HG03108 (cell line): ENCODE data around the gene EPHX1.
"Not testable (repeated sequence)": the region's sequence is repeated elsewhere in the genome, so short reads cannot be mapped to it uniquely, and the experiment has no call there.

Experiments used
- ATAC-seq: cut with Tn5 transposase; IDR thresholded peaks from one replicate; pipeline ENCODE4 v1.9.1; 2021; ENCODE audit warnings: moderate library complexity; ENCODE audit not compliant: unreplicated experiment

EPHX1 gene

GRCh38 chr1:225815526-225816178 is 5.7 kb downstream of the EPHX1 start:
- no peak for ATAC-seq

- no peak for ATAC-seq
Observed at GRCh38 chr1:225816643-225817538, 7.0 kb downstream of the EPHX1 start.

- no peak for ATAC-seq
Observed at GRCh38 chr1:225817611-225818061, 7.7 kb downstream of the EPHX1 start.

- no peak for ATAC-seq
Observed at GRCh38 chr1:225818229-225818628, 8.3 kb downstream of the EPHX1 start.

GRCh38 chr1:225819346-225820192 is 9.6 kb downstream of the EPHX1 start:
- no peak for ATAC-seq

- no peak for ATAC-seq
Observed at GRCh38 chr1:225820522-225821120, 10.7 kb downstream of the EPHX1 start.

- ATAC-seq: no peak
Observed at GRCh38 chr1:225822655-225823403, 12.9 kb downstream of the EPHX1 start.

- no peak for ATAC-seq
Observed at GRCh38 chr1:225823811-225824261, 13.9 kb downstream of the EPHX1 start.

- ATAC-seq: no peak
Observed at GRCh38 chr1:225824533-225824941, 14.6 kb downstream of the EPHX1 start.

- ATAC-seq: no peak
Observed at GRCh38 chr1:225825078-225825477, 15.2 kb downstream of the EPHX1 start.

- ATAC-seq: no peak
Observed at GRCh38 chr1:225825607-225826007, 15.7 kb downstream of the EPHX1 start.

GRCh38 chr1:225827076-225827475 is 17.2 kb downstream of the EPHX1 start:
- ATAC-seq: no peak

GRCh38 chr1:225828706-225829345 is 18.9 kb downstream of the EPHX1 start:
- no peak for ATAC-seq

GRCh38 chr1:225830841-225831240 is 20.9 kb downstream of the EPHX1 start:
- ATAC-seq: no peak

- ATAC-seq: no peak
Observed at GRCh38 chr1:225834417-225835329, 24.7 kb downstream of the EPHX1 start.

GRCh38 chr1:225835856-225836255 is 25.9 kb downstream of the EPHX1 start:
- ATAC-seq: no peak

- not testable (repeated sequence) for ATAC-seq
Observed at GRCh38 chr1:225836296-225836695, 26.4 kb downstream of the EPHX1 start.

GRCh38 chr1:225838793-225839192 is 28.9 kb downstream of the EPHX1 start:
- no peak for ATAC-seq
